Endodermal cell (in vitro differentiated cells): ENCODE results near the gene HOXA5. TPM values are rescaled to one million over a fixed set of nuclear protein-coding genes. Genes with fewer than 3 reads are reported as not detected.
A peak's percentile ranks its signal among the peaks of the same experiment; 100 is the strongest.

Experiments
- DNase-seq: peaks from one replicate; pipeline ENCODE4 v3.0.0-alpha.2; 2017
- H3K27ac ChIP-seq: 2 replicates; pipeline ENCODE4 v1.5.1; 2013; ENCODE audit warnings: mild to moderate bottlenecking, low read depth, low read length, moderate library complexity
- H3K27me3 ChIP-seq: 2 replicates; pipeline ENCODE4 v1.6.1; 2013; ENCODE audit warnings: mild to moderate bottlenecking, low read length, moderate library complexity; ENCODE audit not compliant: insufficient read depth, control insufficient read depth, poor library complexity, severe bottlenecking
- H3K36me3 ChIP-seq: 2 replicates; pipeline ENCODE4 v1.7.0; 2013; ENCODE audit warnings: mild to moderate bottlenecking, low read length, moderate library complexity; ENCODE audit not compliant: control insufficient read depth, insufficient read depth
- H3K4me1 ChIP-seq: one replicate; pipeline ENCODE4 v1.7.0; 2013; ENCODE audit warnings: low read length; ENCODE audit not compliant: control insufficient read depth, insufficient read depth
- H3K4me3 ChIP-seq: 2 replicates; pipeline ENCODE4 v1.5.1; 2013; ENCODE audit warnings: mild to moderate bottlenecking, low read length, moderate library complexity
- H3K9ac ChIP-seq: 2 replicates; pipeline ENCODE4 v1.6.1; 2013; ENCODE audit warnings: mild to moderate bottlenecking, low read length, moderate library complexity; ENCODE audit not compliant: poor library complexity, severe bottlenecking; ENCODE audit errors: extremely low read depth
- H3K9me3 ChIP-seq: 2 replicates; pipeline ENCODE4 v1.6.1; 2013; ENCODE audit warnings: mild to moderate bottlenecking, low read length, moderate library complexity; ENCODE audit not compliant: control insufficient read depth
- H3K27ac Mint-ChIP-seq: 2 replicates; pipeline ENCODE4 v1.8.0; 2020; ENCODE audit warnings: mixed read lengths
- H3K27me3 Mint-ChIP-seq: 2 replicates; pipeline ENCODE4 v1.8.0; 2021; ENCODE audit warnings: mild to moderate bottlenecking, mixed read lengths; ENCODE audit not compliant: insufficient read depth
- H3K36me3 Mint-ChIP-seq: 2 replicates; pipeline ENCODE4 v1.8.0; 2020; ENCODE audit warnings: low read depth, mixed read lengths
- H3K4me1 Mint-ChIP-seq: 2 replicates; pipeline ENCODE4 v1.8.0; 2020; ENCODE audit warnings: mixed read lengths
- H3K4me3 Mint-ChIP-seq: 2 replicates; pipeline ENCODE4 v1.8.0; 2020; ENCODE audit warnings: mild to moderate bottlenecking, moderate library complexity, mixed read lengths
- H3K9me3 Mint-ChIP-seq: 2 replicates; pipeline ENCODE4 v1.8.0; 2020; ENCODE audit warnings: mild to moderate bottlenecking, mixed read lengths
- CTCF ChIP-seq: fragments of 200-600 bp; sonication (generic); conservative IDR thresholded peaks from 2 replicates; pipeline ENCODE4 v1.5.0; 2021; ENCODE audit warnings: antibody characterized with exemption, mild to moderate bottlenecking
- WGBS, 2 experiments: methylation state at CpG; one replicate each; pipeline versions ENCODE4 v1.1.5 to v1.1.7; 2013; ENCODE audit warnings: missing lambda C conversion rate in 2 of 2, mixed read lengths in 1 of 2; ENCODE audit not compliant: insufficient coverage in 1 of 2, insufficient read length in 1 of 2; 5-methylcytosine and 5-hydroxymethylcytosine counted together
- total RNA-seq, 2 donors: library from RNA; stranded (reverse); fragmentation: NEBNext Ultra II Directional in 1 of 2; extraction: Animal tissue kit (Norgen Biotek cat#: 25700) in 1 of 2; gene quantifications; 2 replicates in 1 of 2; 3 replicates in 1 of 2; pipeline ENCODE4 v1.2.1, GENCODE V29; 2021

HOXA5 gene
- total RNA-seq, 2 donors from 2014 or later: not detected

GRCh38 chr7:27103489-27104226 is 39.8 kb downstream of the HOXA5 start:
- Histone ChIP-seq H3K27ac (peak overlapping the region; percentile 96), H3K9me3 (no peaks in the 10 kb centered on the region), H3K27me3 (peaks cover 100% of the 10 kb centered on the region), H3K4me3 (peak overlapping the region; percentile 39), H3K9ac (no peak overlapping the region), H3K36me3 (no peaks in the 10 kb centered on the region), H3K4me1 (peaks cover 4% of the 10 kb centered on the region)
- Mint-ChIP-seq H3K36me3 (no peaks in the 10 kb centered on the region), H3K4me3 (no peak overlapping the region), H3K27ac (no peak overlapping the region), H3K9me3 (peaks cover 2% of the 10 kb centered on the region), H3K27me3 (peaks cover 100% of the 10 kb centered on the region), H3K4me1 (peaks cover 19% of the 10 kb centered on the region)
- DNase-seq: peak; percentile 66
- no peak for TF ChIP-seq CTCF
- WGBS, 2 experiments: 5% methylated on average over 15 to 35 of the region's 35 CpGs

GRCh38 chr7:27102581-27103442 is 40.7 kb downstream of the HOXA5 start, which contains the start of gene HOXA2:
HOXA2 (minus strand) TSS chr7:27102683; CDS start chr7:27102500, 183 bp downstream.
- no peaks in the 10 kb centered on the region for H3K36me3 ChIP-seq
- DNase-seq: peak; percentile 67
- no peak within 1 kb of the TSS for H3K4me3 Mint-ChIP-seq
- H3K27ac ChIP-seq: peak within 1 kb of the TSS; percentile 96
- peaks cover 4% of the 10 kb centered on the region for H3K4me1 ChIP-seq
- H3K9me3 Mint-ChIP-seq: peaks cover 2% of the 10 kb centered on the region
- WGBS, 2 experiments: 4 to 7% methylated on average over 7 to 29 of the region's 29 CpGs
- no peaks in the 10 kb centered on the region for H3K36me3 Mint-ChIP-seq
- peaks cover 100% of the 10 kb centered on the region for H3K27me3 ChIP-seq
- H3K9ac ChIP-seq: no peak within 1 kb of the TSS
- no peak within 1 kb of the TSS for H3K27ac Mint-ChIP-seq
- peaks cover 100% of the 10 kb centered on the region for H3K27me3 Mint-ChIP-seq
- peaks cover 16% of the 10 kb centered on the region for H3K4me1 Mint-ChIP-seq
- H3K4me3 ChIP-seq: peak within 1 kb of the TSS; percentile 61
- TF ChIP-seq CTCF: no peak
- H3K9me3 ChIP-seq: no peaks in the 10 kb centered on the region

GRCh38 chr7:27101957-27102580 is 41.4 kb downstream of the HOXA5 start:
- Histone ChIP-seq H3K4me3 (peak overlapping the region; percentile 61), H3K9ac (no peak overlapping the region), H3K36me3 (no peaks in the 10 kb centered on the region), H3K27me3 (peaks cover 100% of the 10 kb centered on the region), H3K4me1 (peaks cover 4% of the 10 kb centered on the region), H3K27ac (peak overlapping the region; percentile 96), H3K9me3 (no peaks in the 10 kb centered on the region)
- 2 to 6% methylated on average over 11 to 39 of the region's 39 CpGs for WGBS, 2 experiments
- no peak overlapping the region for H3K4me3 Mint-ChIP-seq
- peaks cover 100% of the 10 kb centered on the region for H3K27me3 Mint-ChIP-seq
- H3K9me3 Mint-ChIP-seq: peaks cover 2% of the 10 kb centered on the region
- H3K36me3 Mint-ChIP-seq: no peaks in the 10 kb centered on the region
- TF ChIP-seq CTCF: no peak
- peak; percentile 77 for DNase-seq
- peaks cover 16% of the 10 kb centered on the region for H3K4me1 Mint-ChIP-seq
- H3K27ac Mint-ChIP-seq: no peak overlapping the region
